HUES64 (cell line): ENCODE measurements around the gene FAM170B.

ENCODE experiments used
- H3K27ac ChIP-seq: 2 replicates; pipeline ENCODE4 v1.7.0; 2013; ENCODE audit warnings: low read depth, low read length, inconsistent platforms
- H3K27me3 ChIP-seq: 2 replicates; pipeline ENCODE4 v1.6.1; 2013; ENCODE audit warnings: mild to moderate bottlenecking, low read length; ENCODE audit not compliant: insufficient read depth
- H3K36me3 ChIP-seq: 2 replicates; pipeline ENCODE4 v1.6.1; 2013; ENCODE audit warnings: mild to moderate bottlenecking, low read length; ENCODE audit not compliant: insufficient read depth
- H3K4me1 ChIP-seq: 2 replicates; pipeline ENCODE4 v1.6.1; 2013; ENCODE audit warnings: mild to moderate bottlenecking, low read length, moderate library complexity; ENCODE audit not compliant: insufficient read depth
- H3K4me3 ChIP-seq: 2 replicates; pipeline ENCODE4 v1.5.1; 2013; ENCODE audit warnings: mild to moderate bottlenecking, low read length, moderate library complexity
- H3K9ac ChIP-seq: 2 replicates; pipeline ENCODE4 v1.6.1; 2013; ENCODE audit warnings: mild to moderate bottlenecking, low read depth, low read length
- H3K9me3 ChIP-seq: 2 replicates; pipeline ENCODE4 v1.6.1; 2013; ENCODE audit warnings: low read depth, low read length; ENCODE audit not compliant: insufficient read depth
- WGBS: fragments of 150-250, 120-280 bp; methylation state at CpG from one replicate; pipeline ENCODE4 v1.1.7; 2013; ENCODE audit warnings: missing lambda C conversion rate; 5-methylcytosine and 5-hydroxymethylcytosine counted together

The FAM170B gene

DNA sequence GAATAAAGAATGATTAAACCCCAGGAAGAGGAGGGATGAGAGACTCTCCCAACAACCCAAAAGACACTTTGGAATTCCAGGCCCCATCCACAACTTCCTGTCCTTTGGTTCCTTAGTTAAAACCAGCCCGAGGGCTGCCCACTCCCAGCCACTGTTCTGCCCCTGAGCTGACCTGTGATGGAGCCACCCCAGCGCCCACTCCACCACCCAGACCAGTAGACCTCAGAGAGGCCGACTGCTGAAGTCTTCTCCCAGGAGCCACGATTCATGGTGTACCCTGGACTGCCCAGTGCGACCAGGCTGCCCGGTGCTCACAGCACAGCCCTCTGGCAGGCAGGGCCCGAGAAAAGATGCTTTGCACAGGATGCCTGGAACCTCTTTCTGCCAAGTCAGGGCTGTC lies 25.2 kb downstream of the FAM170B start:
- no peak overlapping the region for H3K9ac ChIP-seq
- H3K4me3 ChIP-seq: no peak overlapping the region
- 94% methylated on average over 7 of the region's 7 CpGs for WGBS
- no peak overlapping the region for H3K27ac ChIP-seq
- no peaks in the 10 kb centered on the region for H3K9me3 ChIP-seq
- no peaks in the 10 kb centered on the region for H3K4me1 ChIP-seq
- H3K27me3 ChIP-seq: 0 out of 2 replicates have a peak, but pooled peaks cover 9% of the 10 kb centered on the region
- no peaks in the 10 kb centered on the region for H3K36me3 ChIP-seq

DNA sequence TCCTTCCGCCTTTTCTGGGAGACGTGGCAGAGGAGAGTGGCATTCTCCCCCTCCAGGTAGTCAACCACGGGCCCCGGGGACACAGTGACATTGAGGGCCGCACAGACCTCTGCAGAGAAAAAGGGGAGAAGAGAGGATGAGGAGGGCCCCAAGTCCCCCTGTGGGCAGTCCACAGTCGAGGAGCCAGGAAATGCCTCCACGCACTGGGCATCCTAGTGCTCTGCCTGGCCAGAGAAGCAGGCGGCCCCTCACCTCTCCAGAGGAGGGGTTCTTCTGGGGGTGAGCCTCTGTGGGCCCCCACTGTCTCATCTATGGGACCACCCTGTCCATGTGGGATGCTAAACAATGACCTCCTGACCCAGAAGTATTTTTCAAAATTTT lies 25.9 kb downstream of the FAM170B start:
- Histone ChIP-seq H3K27me3 (0 out of 2 replicates have a peak, but pooled peaks cover 4% of the 10 kb centered on the region), H3K4me3 (no peak overlapping the region), H3K9ac (no peak overlapping the region), H3K36me3 (no peaks in the 10 kb centered on the region), H3K9me3 (no peaks in the 10 kb centered on the region), H3K27ac (no peak overlapping the region), H3K4me1 (no peaks in the 10 kb centered on the region)
- WGBS: 96% methylated on average over 8 of the region's 8 CpGs

DNA sequence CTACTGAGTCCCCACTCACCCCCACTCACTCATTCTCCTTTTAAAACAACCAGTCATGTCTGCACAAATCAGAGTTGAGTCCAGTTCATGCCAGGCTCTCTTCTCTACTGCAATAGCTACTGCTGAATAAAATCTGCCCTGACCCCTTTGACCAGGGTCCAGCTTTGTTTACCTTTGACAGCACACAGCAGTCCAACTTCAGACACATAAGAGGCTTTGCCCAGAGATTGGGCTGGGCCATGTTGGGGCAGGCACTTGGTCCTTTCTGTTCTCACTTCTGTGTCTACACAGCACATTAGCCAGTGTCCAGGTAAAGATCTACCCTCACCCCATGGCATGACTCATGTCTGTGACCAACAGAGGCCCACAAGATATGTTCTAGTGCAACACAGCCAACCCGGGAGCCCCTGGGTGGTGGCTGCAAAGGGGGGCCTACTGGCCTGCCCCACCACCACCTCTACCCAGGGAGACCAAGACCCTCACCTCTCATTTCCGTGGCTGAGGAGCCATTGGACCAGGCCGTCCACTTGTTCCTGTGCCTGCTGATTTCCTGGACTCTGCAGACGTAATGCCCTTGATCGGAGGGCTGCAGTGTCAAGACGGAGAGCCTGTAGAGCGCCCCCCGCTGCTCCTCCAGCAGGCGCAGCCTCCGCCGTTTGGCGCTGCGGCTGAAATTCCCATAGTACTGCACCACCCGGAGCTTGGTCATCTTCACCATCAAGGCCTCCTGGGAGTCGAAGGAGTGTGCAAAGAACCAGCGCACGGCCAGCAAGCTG lies 26.5 kb downstream of the FAM170B start:
- Histone ChIP-seq H3K27me3 (0 out of 2 replicates have a peak, but pooled peaks cover 4% of the 10 kb centered on the region), H3K4me3 (no peak overlapping the region), H3K9ac (no peak overlapping the region), H3K27ac (no peak overlapping the region), H3K4me1 (no peaks in the 10 kb centered on the region), H3K36me3 (no peaks in the 10 kb centered on the region), H3K9me3 (no peaks in the 10 kb centered on the region)
- 95% methylated on average over 17 of the region's 17 CpGs for WGBS

DNA sequence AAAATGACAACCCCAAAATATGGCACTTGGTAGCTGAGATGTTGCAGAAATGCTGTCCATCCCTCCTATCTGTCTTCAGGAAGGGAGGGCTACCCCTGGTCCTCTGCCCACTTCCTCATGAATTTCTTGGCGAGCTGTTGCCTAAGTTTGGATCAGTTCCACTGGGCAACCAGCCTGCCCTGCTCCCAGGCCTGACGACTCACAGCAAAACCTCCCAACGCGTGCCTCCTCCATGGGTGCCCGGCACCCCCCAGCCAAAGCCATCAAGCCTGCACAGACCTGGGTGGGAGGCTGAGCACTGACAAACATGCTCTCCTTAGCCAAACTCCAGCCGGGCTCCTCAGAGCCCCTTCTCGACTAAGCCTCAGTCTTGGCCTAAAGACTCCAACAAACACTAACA lies 27.4 kb downstream of the FAM170B start:
- no peak overlapping the region for H3K9ac ChIP-seq
- H3K4me3 ChIP-seq: no peak overlapping the region
- WGBS: 95% methylated on average over 7 of the region's 7 CpGs
- no peaks in the 10 kb centered on the region for H3K9me3 ChIP-seq
- H3K4me1 ChIP-seq: no peaks in the 10 kb centered on the region
- H3K27me3 ChIP-seq: 0 out of 2 replicates have a peak, but pooled peaks cover 4% of the 10 kb centered on the region
- H3K36me3 ChIP-seq: no peaks in the 10 kb centered on the region
- no peak overlapping the region for H3K27ac ChIP-seq

- no peaks in the 10 kb centered on the region for H3K9me3 ChIP-seq
- no peak overlapping the region for H3K9ac ChIP-seq
- H3K27ac ChIP-seq: no peak overlapping the region
- H3K27me3 ChIP-seq: 0 out of 2 replicates have a peak, but pooled peaks cover 4% of the 10 kb centered on the region
- WGBS: 87% methylated on average over 4 of the region's 4 CpGs
- no peaks in the 10 kb centered on the region for H3K4me1 ChIP-seq
- H3K36me3 ChIP-seq: no peaks in the 10 kb centered on the region
- no peak overlapping the region for H3K4me3 ChIP-seq
Measured at GRCh38 chr10:49105076-49105475, 28.7 kb downstream of the FAM170B start.

- WGBS: 90% methylated on average over 5 of the region's 5 CpGs
- Histone ChIP-seq H3K36me3 (no peaks in the 10 kb centered on the region), H3K9ac (no peak overlapping the region), H3K4me3 (no peak overlapping the region), H3K4me1 (no peaks in the 10 kb centered on the region), H3K27me3 (0 out of 2 replicates have a peak, but pooled peaks cover 4% of the 10 kb centered on the region), H3K27ac (no peak overlapping the region), H3K9me3 (no peaks in the 10 kb centered on the region)
Measured at GRCh38 chr10:49104323-49104722, 29.5 kb downstream of the FAM170B start.

DNA sequence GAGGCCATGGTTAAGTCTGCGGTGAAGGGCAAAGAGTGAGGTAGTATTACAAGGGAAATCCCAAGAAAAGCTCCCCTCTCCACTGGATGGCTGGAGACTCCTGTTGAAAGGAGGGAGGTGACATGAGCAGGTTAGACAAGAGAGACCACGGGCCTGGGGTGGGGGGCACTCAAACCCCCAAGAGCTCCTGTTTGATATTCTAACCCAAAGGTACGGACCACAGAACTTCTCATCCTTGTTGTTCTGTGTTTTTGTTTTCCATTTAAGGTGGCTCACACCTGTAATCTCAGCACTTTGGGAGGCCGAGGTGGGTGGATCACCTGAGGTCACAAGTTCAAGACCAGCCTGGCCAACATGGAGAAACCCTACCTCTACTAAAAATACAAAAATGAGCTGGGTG lies 30.1 kb downstream of the FAM170B start:
- no peaks in the 10 kb centered on the region for H3K4me1 ChIP-seq
- no peak overlapping the region for H3K27ac ChIP-seq
- no peak overlapping the region for H3K4me3 ChIP-seq
- 98% methylated on average over 4 of the region's 4 CpGs for WGBS
- no peaks in the 10 kb centered on the region for H3K9me3 ChIP-seq
- 0 out of 2 replicates have a peak, but pooled peaks cover 4% of the 10 kb centered on the region for H3K27me3 ChIP-seq
- no peak overlapping the region for H3K9ac ChIP-seq
- H3K36me3 ChIP-seq: no peaks in the 10 kb centered on the region

DNA sequence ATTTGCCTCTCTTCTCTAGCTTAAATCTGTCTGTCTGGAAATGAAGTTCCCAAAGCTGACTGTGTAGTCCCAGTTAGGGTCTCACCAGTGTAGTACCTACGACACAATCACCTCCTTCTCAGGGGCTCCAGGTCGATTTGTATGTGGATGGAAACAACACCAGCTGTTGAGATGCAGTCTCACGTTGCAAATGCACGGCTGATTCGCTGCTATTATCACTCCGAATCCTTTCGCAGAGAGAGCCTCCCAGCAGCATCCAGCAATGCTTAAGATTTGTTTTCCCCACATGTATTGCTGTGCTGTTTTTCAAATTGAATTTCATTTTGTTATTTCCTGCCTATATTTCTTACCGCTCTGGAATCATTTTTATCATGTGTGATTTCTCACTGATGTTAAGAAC lies 34.8 kb downstream of the FAM170B start:
- H3K9me3 ChIP-seq: no peaks in the 10 kb centered on the region
- H3K27ac ChIP-seq: no peak overlapping the region
- no peaks in the 10 kb centered on the region for H3K4me1 ChIP-seq
- H3K36me3 ChIP-seq: no peaks in the 10 kb centered on the region
- H3K4me3 ChIP-seq: no peak overlapping the region
- no peaks in the 10 kb centered on the region for H3K27me3 ChIP-seq
- H3K9ac ChIP-seq: no peak overlapping the region
- 89% methylated on average over 7 of the region's 8 CpGs for WGBS

GRCh38 chr10:49096890-49097445 lies 36.9 kb downstream of the FAM170B start:
- Histone ChIP-seq H3K27ac (no peak overlapping the region), H3K36me3 (no peaks in the 10 kb centered on the region), H3K27me3 (no peaks in the 10 kb centered on the region), H3K4me3 (no peak overlapping the region), H3K9ac (no peak overlapping the region), H3K4me1 (no peaks in the 10 kb centered on the region), H3K9me3 (no peaks in the 10 kb centered on the region)
- WGBS: 93% methylated on average over 8 of the region's 8 CpGs

DNA sequence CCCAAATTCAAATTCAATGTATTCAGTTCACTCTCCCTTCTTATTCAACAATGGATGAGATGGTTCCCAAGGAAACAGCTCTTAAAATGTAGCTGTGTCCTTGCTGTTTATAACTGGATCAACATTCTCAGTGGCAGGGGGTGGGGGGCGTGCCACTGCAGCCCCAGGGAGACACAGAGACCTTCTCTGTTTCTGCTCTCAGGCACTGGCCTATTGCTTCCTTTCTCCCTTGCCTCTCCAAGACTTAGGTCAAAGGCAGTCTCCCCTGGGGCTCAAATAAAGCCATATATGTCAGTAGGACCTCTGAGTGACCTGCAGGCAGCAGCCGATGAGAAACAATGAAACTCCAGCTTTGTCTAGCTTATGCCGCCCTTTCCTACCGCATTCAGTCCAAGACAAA lies 39.2 kb downstream of the FAM170B start:
- H3K4me1 ChIP-seq: no peaks in the 10 kb centered on the region
- 94% methylated on average over 4 of the region's 4 CpGs for WGBS
- no peaks in the 10 kb centered on the region for H3K36me3 ChIP-seq
- H3K27me3 ChIP-seq: no peaks in the 10 kb centered on the region
- no peak overlapping the region for H3K9ac ChIP-seq
- H3K9me3 ChIP-seq: no peaks in the 10 kb centered on the region
- H3K27ac ChIP-seq: no peak overlapping the region
- no peak overlapping the region for H3K4me3 ChIP-seq

- Histone ChIP-seq H3K4me1 (no peaks in the 10 kb centered on the region), H3K27me3 (no peaks in the 10 kb centered on the region), H3K9me3 (no peaks in the 10 kb centered on the region), H3K27ac (no peak overlapping the region), H3K36me3 (no peaks in the 10 kb centered on the region), H3K4me3 (no peak overlapping the region), H3K9ac (no peak overlapping the region)
- WGBS: 94% methylated on average over 10 of the region's 10 CpGs
Measured at GRCh38 chr10:49093922-49094321, 39.9 kb downstream of the FAM170B start.
